Gastroesophageal sphincter (tissue), 3 donors: ENCODE results near the gene LSM7.

Experiments
- EP300 ChIP-seq: sonication (generic); formaldehyde crosslinking; IDR thresholded peaks from one replicate; pipeline ENCODE4 v1.6.1; 2017; ENCODE audit warnings: antibody characterized with exemption, mild to moderate bottlenecking
- POLR2A ChIP-seq, 2 donors: fragments of 450-650 bp; IDR thresholded peaks; one replicate each; pipeline ENCODE4 v1.6.1; 2017; ENCODE audit warnings: antibody characterized with exemption in 2 of 2, mild to moderate bottlenecking in 2 of 2, moderate library complexity in 1 of 2
- TF ChIP-seq, protein P1 (sequence below), 4 experiments: fragments of 200-600 bp in 2 of 4; fragments of 450-650 bp in 2 of 4; sonication (generic) in 1 of 4; IDR thresholded peaks; one replicate each; pipeline ENCODE4 v1.5.1; 2017 to 2019; ENCODE audit warnings: antibody characterized with exemption in 4 of 4, mild to moderate bottlenecking in 2 of 4, moderate library complexity in 2 of 4

DNA sequence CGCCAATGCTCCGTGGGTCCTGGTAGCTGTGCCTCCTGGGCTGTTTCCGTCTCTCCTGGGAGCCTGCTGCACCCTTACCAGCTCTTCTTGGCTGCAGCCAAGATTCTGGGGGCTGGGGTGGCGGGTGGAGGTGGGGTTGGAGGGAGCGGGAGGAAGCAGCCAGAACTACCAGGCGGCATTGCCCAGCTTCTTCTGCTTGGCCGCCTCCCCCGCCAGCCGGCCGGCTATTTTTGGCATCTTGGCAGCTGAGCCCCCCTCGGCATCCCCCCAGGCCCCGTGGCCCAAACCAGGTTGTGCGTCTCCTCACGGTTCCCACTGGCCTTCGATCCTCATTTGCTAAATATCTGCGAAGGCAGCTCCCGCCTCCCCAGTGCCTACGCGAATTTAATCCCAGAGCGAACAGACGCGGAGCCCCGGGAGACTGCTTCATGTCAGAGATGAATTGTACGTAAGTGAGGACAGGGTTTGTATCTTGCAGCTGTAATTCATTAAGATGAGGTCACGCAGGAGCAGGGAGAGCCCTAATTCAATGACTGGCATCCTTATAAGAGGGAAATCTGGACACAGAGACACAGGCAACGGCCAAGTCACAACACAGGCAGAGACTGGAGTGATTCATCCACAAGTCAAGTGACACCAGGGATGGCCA is 33.6 kb downstream of the LSM7 start:
- TF ChIP-seq, protein P1, sequence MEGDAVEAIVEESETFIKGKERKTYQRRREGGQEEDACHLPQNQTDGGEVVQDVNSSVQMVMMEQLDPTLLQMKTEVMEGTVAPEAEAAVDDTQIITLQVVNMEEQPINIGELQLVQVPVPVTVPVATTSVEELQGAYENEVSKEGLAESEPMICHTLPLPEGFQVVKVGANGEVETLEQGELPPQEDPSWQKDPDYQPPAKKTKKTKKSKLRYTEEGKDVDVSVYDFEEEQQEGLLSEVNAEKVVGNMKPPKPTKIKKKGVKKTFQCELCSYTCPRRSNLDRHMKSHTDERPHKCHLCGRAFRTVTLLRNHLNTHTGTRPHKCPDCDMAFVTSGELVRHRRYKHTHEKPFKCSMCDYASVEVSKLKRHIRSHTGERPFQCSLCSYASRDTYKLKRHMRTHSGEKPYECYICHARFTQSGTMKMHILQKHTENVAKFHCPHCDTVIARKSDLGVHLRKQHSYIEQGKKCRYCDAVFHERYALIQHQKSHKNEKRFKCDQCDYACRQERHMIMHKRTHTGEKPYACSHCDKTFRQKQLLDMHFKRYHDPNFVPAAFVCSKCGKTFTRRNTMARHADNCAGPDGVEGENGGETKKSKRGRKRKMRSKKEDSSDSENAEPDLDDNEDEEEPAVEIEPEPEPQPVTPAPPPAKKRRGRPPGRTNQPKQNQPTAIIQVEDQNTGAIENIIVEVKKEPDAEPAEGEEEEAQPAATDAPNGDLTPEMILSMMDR (IDR thresholded peaks at IDR 0.05): no peak
- TF ChIP-seq EP300: no peak
- no peak for TF ChIP-seq POLR2A (IDR thresholded peaks at IDR 0.05)
